ENCODE data around the gene FUNDC2. TPM values are rescaled to one million over a fixed set of nuclear protein-coding genes. Genes with fewer than 3 reads are reported as not detected.

FUNDC2 gene
- total RNA-seq, 1 donor: 47.4 TPM

DNA sequence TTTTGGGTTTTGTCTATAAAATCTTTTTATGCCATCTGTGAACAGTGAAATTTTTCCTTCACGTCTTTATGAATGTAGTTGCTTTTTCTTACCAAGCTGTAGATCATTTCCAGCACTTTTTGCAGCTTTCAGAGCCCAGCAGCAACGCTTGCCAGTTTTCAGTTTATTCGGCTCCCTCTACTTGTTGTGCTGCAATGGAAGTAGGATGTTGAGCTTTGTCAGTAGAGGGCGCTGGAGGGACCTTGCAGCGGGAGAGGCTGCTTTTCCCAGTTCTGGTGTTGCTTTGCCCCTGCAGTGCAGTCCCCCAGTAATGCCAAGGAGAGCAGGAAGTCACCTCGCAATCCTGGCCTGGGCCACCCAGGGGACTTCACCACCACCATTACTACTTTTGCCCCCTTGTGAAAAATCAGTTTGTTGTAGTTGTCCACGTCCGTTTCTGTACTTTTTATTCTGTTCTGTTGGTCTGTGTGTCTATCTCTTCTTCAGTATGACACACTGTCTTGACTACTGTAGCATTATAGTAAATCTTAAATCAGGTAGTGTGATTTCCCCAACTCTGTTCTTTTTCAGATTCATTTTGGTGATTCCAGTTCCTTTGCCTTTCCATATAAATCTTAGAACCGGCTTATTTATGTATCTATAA lies 22.5 kb downstream of the FUNDC2 start:
- H3K4me3 ChIP-seq (ENCODE audit: insufficient read depth, low read length): no peak overlapping the region
- no peaks in the 10 kb centered on the region for H3K4me1 ChIP-seq (ENCODE audit: insufficient read depth, low read length)
- peak; percentile 57 for DNase-seq (ENCODE audit: insufficient read length, low spot score, missing footprints)
- H3K79me2 ChIP-seq (ENCODE audit: insufficient read depth, low read length): no peaks in the 10 kb centered on the region
- no peaks in the 10 kb centered on the region for H3K9me3 ChIP-seq (ENCODE audit: low read depth, low read length)
- H3K4me2 ChIP-seq (ENCODE audit: insufficient read depth, low read length): peak overlapping the region; percentile 11
- H3K36me3 ChIP-seq (ENCODE audit: insufficient read depth, low read length): no peaks in the 10 kb centered on the region
- H3K27me3 ChIP-seq (ENCODE audit: insufficient read depth, low read length): no peaks in the 10 kb centered on the region
- TF ChIP-seq, protein P1, sequence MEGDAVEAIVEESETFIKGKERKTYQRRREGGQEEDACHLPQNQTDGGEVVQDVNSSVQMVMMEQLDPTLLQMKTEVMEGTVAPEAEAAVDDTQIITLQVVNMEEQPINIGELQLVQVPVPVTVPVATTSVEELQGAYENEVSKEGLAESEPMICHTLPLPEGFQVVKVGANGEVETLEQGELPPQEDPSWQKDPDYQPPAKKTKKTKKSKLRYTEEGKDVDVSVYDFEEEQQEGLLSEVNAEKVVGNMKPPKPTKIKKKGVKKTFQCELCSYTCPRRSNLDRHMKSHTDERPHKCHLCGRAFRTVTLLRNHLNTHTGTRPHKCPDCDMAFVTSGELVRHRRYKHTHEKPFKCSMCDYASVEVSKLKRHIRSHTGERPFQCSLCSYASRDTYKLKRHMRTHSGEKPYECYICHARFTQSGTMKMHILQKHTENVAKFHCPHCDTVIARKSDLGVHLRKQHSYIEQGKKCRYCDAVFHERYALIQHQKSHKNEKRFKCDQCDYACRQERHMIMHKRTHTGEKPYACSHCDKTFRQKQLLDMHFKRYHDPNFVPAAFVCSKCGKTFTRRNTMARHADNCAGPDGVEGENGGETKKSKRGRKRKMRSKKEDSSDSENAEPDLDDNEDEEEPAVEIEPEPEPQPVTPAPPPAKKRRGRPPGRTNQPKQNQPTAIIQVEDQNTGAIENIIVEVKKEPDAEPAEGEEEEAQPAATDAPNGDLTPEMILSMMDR (IDR thresholded peaks at IDR 0.05; ENCODE audit: extremely low read depth, low read depth, low read length): peak; percentile 63
- H4K20me1 ChIP-seq (ENCODE audit: insufficient read depth, low read length): no peaks in the 10 kb centered on the region
- H2AFZ ChIP-seq (ENCODE audit: low read length): no peak overlapping the region
- H3K27ac ChIP-seq (ENCODE audit: low read depth, low read length): no peak overlapping the region

- no peak overlapping the region for H2AFZ ChIP-seq (ENCODE audit: low read length)
- peaks cover 4% of the 10 kb centered on the region for H3K4me1 ChIP-seq (ENCODE audit: insufficient read depth, low read length)
- no peaks in the 10 kb centered on the region for H3K79me2 ChIP-seq (ENCODE audit: insufficient read depth, low read length)
- no peak overlapping the region for H3K4me3 ChIP-seq (ENCODE audit: insufficient read depth, low read length)
- no peaks in the 10 kb centered on the region for H3K27me3 ChIP-seq (ENCODE audit: insufficient read depth, low read length)
- H3K4me2 ChIP-seq (ENCODE audit: insufficient read depth, low read length): no peak overlapping the region
- H4K20me1 ChIP-seq (ENCODE audit: insufficient read depth, low read length): no peaks in the 10 kb centered on the region
- TF ChIP-seq, protein P1 (IDR thresholded peaks at IDR 0.05; ENCODE audit: extremely low read depth, low read depth, low read length): no peak
- no peak for DNase-seq (ENCODE audit: insufficient read length, low spot score, missing footprints)
- no peaks in the 10 kb centered on the region for H3K9me3 ChIP-seq (ENCODE audit: low read depth, low read length)
- H3K27ac ChIP-seq (ENCODE audit: low read depth, low read length): no peak overlapping the region
- no peaks in the 10 kb centered on the region for H3K36me3 ChIP-seq (ENCODE audit: insufficient read depth, low read length)
These were observed 26.3 kb downstream of the FUNDC2 start for GRCh38 chrX:155052738-155053498.

GRCh38 chrX:155053656-155054055 lies 27.0 kb downstream of the FUNDC2 start:
- Histone ChIP-seq H3K4me3 (ENCODE audit: insufficient read depth, low read length) (no peak overlapping the region), H4K20me1 (ENCODE audit: insufficient read depth, low read length) (no peaks in the 10 kb centered on the region), H2AFZ (ENCODE audit: low read length) (no peak overlapping the region), H3K36me3 (ENCODE audit: insufficient read depth, low read length) (no peaks in the 10 kb centered on the region), H3K27ac (ENCODE audit: low read depth, low read length) (no peak overlapping the region), H3K4me2 (ENCODE audit: insufficient read depth, low read length) (no peak overlapping the region), H3K27me3 (ENCODE audit: insufficient read depth, low read length) (no peaks in the 10 kb centered on the region), H3K79me2 (ENCODE audit: insufficient read depth, low read length) (no peaks in the 10 kb centered on the region), H3K4me1 (ENCODE audit: insufficient read depth, low read length) (peaks cover 4% of the 10 kb centered on the region), H3K9me3 (ENCODE audit: low read depth, low read length) (no peaks in the 10 kb centered on the region)
- DNase-seq (ENCODE audit: insufficient read length, low spot score, missing footprints): no peak
- TF ChIP-seq, protein P1 (IDR thresholded peaks at IDR 0.05; ENCODE audit: extremely low read depth, low read depth, low read length): no peak

DNA sequence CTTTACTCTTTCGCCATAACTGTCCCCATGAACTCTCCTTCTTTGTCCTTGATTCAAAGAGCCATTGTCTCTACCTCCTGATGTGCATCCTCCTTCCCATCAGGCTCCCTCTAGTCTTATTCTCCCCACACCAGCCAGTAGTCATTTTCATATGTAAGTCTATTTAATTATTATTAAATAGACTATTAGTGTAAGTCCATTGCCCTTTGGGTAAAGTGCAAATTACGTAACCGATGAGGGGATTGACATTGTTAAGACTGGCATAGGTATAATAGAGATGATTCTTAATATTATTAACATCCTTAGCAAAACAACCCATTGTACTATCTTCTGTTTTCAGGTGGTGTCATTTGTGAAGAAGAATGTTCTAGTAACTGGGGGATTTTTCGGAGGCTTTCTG lies 27.6 kb downstream of the FUNDC2 start:
- H3K4me1 ChIP-seq (ENCODE audit: insufficient read depth, low read length): peaks cover 4% of the 10 kb centered on the region
- TF ChIP-seq, protein P1 (IDR thresholded peaks at IDR 0.05; ENCODE audit: extremely low read depth, low read depth, low read length): no peak
- no peak overlapping the region for H2AFZ ChIP-seq (ENCODE audit: low read length)
- no peaks in the 10 kb centered on the region for H3K27me3 ChIP-seq (ENCODE audit: insufficient read depth, low read length)
- H3K4me2 ChIP-seq (ENCODE audit: insufficient read depth, low read length): no peak overlapping the region
- no peak overlapping the region for H3K27ac ChIP-seq (ENCODE audit: low read depth, low read length)
- H3K4me3 ChIP-seq (ENCODE audit: insufficient read depth, low read length): no peak overlapping the region
- no peak for DNase-seq (ENCODE audit: insufficient read length, low spot score, missing footprints)
- no peaks in the 10 kb centered on the region for H3K9me3 ChIP-seq (ENCODE audit: low read depth, low read length)
- no peaks in the 10 kb centered on the region for H3K36me3 ChIP-seq (ENCODE audit: insufficient read depth, low read length)
- no peaks in the 10 kb centered on the region for H3K79me2 ChIP-seq (ENCODE audit: insufficient read depth, low read length)
- no peaks in the 10 kb centered on the region for H4K20me1 ChIP-seq (ENCODE audit: insufficient read depth, low read length)
